Endothelial cell (in vitro differentiated cells): ENCODE measurements around the gene RHOU. TPM values are rescaled to one million over a fixed set of nuclear protein-coding genes. Genes with fewer than 3 reads are reported as not detected.

Experiments
- DNase-seq: peaks from one replicate; pipeline ENCODE4 v3.0.0; 2021; ENCODE audit warnings: low spot score
- H3K27ac Mint-ChIP-seq: one replicate; pipeline ENCODE4 v1.8.0; 2021; ENCODE audit warnings: mixed read lengths, inconsistent platforms; ENCODE audit not compliant: unreplicated experiment
- H3K27me3 Mint-ChIP-seq: one replicate; pipeline ENCODE4 v1.8.0; 2021; ENCODE audit warnings: mild to moderate bottlenecking, moderate library complexity, mixed read lengths, inconsistent platforms; ENCODE audit not compliant: unreplicated experiment
- H3K36me3 Mint-ChIP-seq: one replicate; pipeline ENCODE4 v1.8.0; 2021; ENCODE audit warnings: mild to moderate bottlenecking, low read depth, mixed read lengths, inconsistent platforms; ENCODE audit not compliant: unreplicated experiment
- H3K4me1 Mint-ChIP-seq: one replicate; pipeline ENCODE4 v1.8.0; 2021; ENCODE audit warnings: mild to moderate bottlenecking, mixed read lengths, inconsistent platforms; ENCODE audit not compliant: unreplicated experiment
- H3K4me3 Mint-ChIP-seq: one replicate; pipeline ENCODE4 v1.8.0; 2021; ENCODE audit warnings: mild to moderate bottlenecking, mixed read lengths, inconsistent platforms; ENCODE audit not compliant: unreplicated experiment
- H3K9me3 Mint-ChIP-seq: one replicate; pipeline ENCODE4 v1.8.0; 2021; ENCODE audit warnings: mixed read lengths, inconsistent platforms; ENCODE audit not compliant: unreplicated experiment
- CTCF ChIP-seq: fragments of 200-600 bp; sonication (generic); IDR thresholded peaks from one replicate; pipeline ENCODE4 v1.5.0; 2021; ENCODE audit warnings: antibody characterized with exemption; ENCODE audit not compliant: unreplicated experiment
- total RNA-seq: library from RNA; stranded (reverse); fragmentation: NEBNext Ultra II Directional; extraction: Animal tissue kit (Norgen Biotek cat#: 25700); gene quantifications from one replicate; pipeline ENCODE4 v1.2.1, GENCODE V29; 2021; ENCODE audit not compliant: unreplicated experiment

Gene RHOU
- total RNA-seq, 1 donor from 2014 or later, result 10.2 TPM

- Mint-ChIP-seq H3K27ac (no peak overlapping the region), H3K4me1 (no peaks in the 10 kb centered on the region), H3K27me3 (peaks cover 2% of the 10 kb centered on the region), H3K36me3 (no peaks in the 10 kb centered on the region), H3K4me3 (no peak overlapping the region), H3K9me3 (no peaks in the 10 kb centered on the region)
- no peak for TF ChIP-seq CTCF
- no peak for DNase-seq
These were observed 42.7 kb downstream of the RHOU start for GRCh38 chr1:228778026-228778425.

GRCh38 chr1:228778466-228778865, 43.2 kb downstream of the RHOU start:
- Mint-ChIP-seq H3K4me3 (no peak overlapping the region), H3K4me1 (no peaks in the 10 kb centered on the region)

GRCh38 chr1:228778961-228779360, 43.7 kb downstream of the RHOU start:
- DNase-seq, result no peak
- Mint-ChIP-seq H3K4me3 (no peak overlapping the region), H3K4me1 (no peaks in the 10 kb centered on the region), H3K27ac (no peak overlapping the region), H3K9me3 (no peaks in the 10 kb centered on the region), H3K27me3 (peaks cover 2% of the 10 kb centered on the region), H3K36me3 (no peaks in the 10 kb centered on the region)
- no peak for TF ChIP-seq CTCF

More at GRCh38 chr1:228778466-228778865, 43.2 kb downstream of the RHOU start:
- H3K36me3 Mint-ChIP-seq, result no peaks in the 10 kb centered on the region
- DNase-seq, result no peak
- H3K27ac Mint-ChIP-seq, result no peak overlapping the region
- no peaks in the 10 kb centered on the region for H3K9me3 Mint-ChIP-seq
- no peak for TF ChIP-seq CTCF
- H3K27me3 Mint-ChIP-seq, result peaks cover 2% of the 10 kb centered on the region

- Mint-ChIP-seq H3K4me3 (no peak overlapping the region), H3K27ac (no peak overlapping the region), H3K27me3 (peaks cover 2% of the 10 kb centered on the region), H3K4me1 (no peaks in the 10 kb centered on the region), H3K36me3 (no peaks in the 10 kb centered on the region), H3K9me3 (no peaks in the 10 kb centered on the region)
- no peak for TF ChIP-seq CTCF
- DNase-seq, result no peak
These were observed 46.0 kb downstream of the RHOU start for GRCh38 chr1:228781161-228781808.

GRCh38 chr1:228781809-228782661, 46.8 kb downstream of the RHOU start:
- Mint-ChIP-seq H3K27ac (no peak overlapping the region), H3K4me1 (no peaks in the 10 kb centered on the region)

More at GRCh38 chr1:228781809-228782661, 46.8 kb downstream of the RHOU start:
- no peak for DNase-seq
- Mint-ChIP-seq H3K36me3 (no peaks in the 10 kb centered on the region), H3K27me3 (peaks cover 2% of the 10 kb centered on the region), H3K4me3 (no peak overlapping the region), H3K9me3 (no peaks in the 10 kb centered on the region)
- no peak for TF ChIP-seq CTCF
